NCI-H1105 (cell line): ENCODE results near the gene FTSJ1.

Source experiments
- DNase-seq: peaks from one replicate; lab custom pipeline; 2025; lab: John Stamatoyannopoulos, UW

The FTSJ1 gene

DNA sequence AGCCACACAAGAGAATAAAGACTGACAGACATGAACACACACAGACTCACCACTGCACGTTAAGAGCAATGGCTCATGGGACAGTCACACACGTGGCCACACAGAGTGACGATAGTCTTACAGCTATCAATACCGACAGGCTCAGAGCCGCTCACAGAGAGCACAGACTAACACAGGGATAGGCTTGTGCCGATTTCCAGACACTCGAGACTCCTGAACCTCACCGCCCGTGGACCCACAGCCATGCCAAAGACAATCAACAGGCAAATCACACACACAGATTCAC lies 5.2 kb upstream of the FTSJ1 start:
- no peak for DNase-seq

- DNase-seq = no peak
These were observed 4.5 kb upstream of the FTSJ1 start for GRCh38 chrX:48471504-48471903.

GRCh38 chrX:48472225-48472624 lies 3.8 kb upstream of the FTSJ1 start:
- DNase-seq = no peak

GRCh38 chrX:48472851-48473703 lies 2.9 kb upstream of the FTSJ1 start:
- DNase-seq = no peak

- DNase-seq = no peak
These were observed 2.4 kb upstream of the FTSJ1 start for GRCh38 chrX:48473704-48473990.

DNA sequence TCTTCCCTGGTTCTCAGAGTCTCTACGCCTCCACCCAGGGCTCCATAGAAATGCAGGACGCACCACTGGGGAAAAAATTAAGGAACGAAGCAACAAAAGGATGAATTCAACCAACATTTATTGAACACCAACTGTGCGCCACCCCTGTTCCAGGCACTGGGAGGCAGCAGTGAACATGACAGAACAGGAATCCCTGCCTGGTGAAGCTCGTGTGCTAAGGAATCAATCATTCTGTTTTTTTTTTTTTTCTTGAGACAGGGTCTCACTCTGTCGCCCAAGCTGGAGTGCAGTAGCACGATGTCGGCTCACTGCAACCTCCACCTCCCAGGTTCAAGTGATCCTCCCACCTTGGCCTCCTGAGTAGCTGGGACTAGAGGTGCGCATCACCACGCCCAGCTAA lies 1.9 kb upstream of the FTSJ1 start:
- DNase-seq = no peak

DNA sequence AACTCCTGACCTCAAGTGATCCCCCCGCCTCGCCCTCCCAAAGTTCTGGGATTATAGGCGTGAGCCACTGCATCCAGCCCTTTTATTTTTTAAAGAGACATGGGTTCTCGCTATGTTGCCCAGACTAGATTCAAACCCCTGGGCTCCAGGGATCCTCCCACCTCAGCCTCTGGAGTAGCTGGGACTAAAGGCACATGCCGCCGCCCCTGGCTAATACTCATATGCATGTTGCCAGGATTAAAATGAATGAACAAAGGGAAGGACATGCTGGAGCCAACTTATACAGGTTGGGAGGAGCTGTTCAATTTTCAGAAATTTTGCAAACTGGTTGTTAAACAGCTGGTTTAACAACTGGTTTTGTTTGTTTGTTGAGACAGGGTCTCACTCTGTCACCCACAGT lies 1.4 kb upstream of the FTSJ1 start:
- no peak for DNase-seq

DNA sequence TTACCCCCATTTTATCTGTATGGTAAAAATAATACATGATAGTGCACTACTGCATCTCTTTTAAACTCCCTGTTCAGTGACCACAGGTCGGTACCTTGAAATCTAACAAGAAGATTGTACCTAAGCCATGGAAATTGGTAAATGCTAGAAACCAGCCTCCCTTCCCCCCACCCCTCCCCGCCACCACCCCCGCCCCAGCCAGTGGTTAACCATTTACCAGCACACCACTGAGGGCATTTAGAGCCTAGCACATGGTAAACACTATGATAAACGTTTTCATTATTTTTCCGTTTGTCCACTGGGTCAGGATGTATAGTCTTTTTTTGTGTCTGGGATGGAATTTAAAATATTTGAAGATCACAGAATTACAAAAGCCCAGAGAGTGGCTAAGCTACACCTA lies 703 bp upstream of the FTSJ1 start:
- no peak for DNase-seq

- DNase-seq = no peak
These were observed 920 bp downstream of the FTSJ1 start for GRCh38 chrX:48476919-48477318.

GRCh38 chrX:48477960-48478755 lies 2.2 kb downstream of the FTSJ1 start:
- no peak for DNase-seq

- DNase-seq = no peak
These were observed 2.8 kb downstream of the FTSJ1 start for GRCh38 chrX:48478806-48479205.

GRCh38 chrX:48480142-48480541 lies 4.1 kb downstream of the FTSJ1 start:
- DNase-seq = no peak

DNA sequence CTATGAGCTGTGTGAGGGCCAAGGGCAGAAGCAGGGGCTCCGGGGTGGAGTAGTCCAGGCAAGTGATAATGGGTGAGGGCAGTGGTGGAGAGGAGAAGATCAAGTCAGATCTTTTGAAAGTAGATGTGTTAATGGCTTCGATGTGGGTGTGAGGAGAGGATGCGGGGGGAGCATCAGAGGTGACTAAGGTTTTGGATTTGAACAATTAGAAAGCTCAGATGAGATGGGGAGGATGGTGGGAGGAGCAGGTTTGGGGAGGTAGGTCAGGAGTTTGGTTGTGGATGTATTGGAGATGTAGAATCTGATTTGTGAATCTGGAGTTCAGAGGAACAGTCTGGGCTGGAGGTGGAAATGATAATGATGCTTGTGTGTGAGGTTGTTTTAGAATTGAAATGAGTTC lies 4.6 kb downstream of the FTSJ1 start:
- no peak for DNase-seq

GRCh38 chrX:48482526-48482925 lies 6.5 kb downstream of the FTSJ1 start:
- no peak for DNase-seq

DNA sequence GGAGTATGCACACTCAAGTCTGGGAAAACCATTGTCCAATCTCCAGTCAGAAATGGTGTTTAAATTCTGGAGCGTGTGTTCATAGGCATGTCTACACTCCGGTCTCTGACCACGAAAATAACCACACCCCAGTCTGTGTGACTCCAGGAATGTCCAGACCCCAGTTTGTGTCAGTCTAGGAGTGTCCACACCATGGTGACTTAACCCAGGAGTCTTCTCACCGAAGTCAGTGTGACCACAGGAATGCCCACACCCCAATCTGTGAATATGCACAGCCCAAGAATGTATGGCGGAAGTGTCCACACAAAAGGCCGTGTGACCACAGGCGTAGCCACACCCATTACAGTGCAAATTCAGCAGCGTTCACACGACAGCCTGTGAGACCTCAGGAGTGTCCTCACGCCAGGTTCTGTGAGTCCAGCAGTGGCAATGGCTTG lies 11.4 kb downstream of the FTSJ1 start:
- DNase-seq = no peak

- DNase-seq = no peak
These were observed 12.0 kb downstream of the FTSJ1 start for GRCh38 chrX:48488034-48488433.

DNA sequence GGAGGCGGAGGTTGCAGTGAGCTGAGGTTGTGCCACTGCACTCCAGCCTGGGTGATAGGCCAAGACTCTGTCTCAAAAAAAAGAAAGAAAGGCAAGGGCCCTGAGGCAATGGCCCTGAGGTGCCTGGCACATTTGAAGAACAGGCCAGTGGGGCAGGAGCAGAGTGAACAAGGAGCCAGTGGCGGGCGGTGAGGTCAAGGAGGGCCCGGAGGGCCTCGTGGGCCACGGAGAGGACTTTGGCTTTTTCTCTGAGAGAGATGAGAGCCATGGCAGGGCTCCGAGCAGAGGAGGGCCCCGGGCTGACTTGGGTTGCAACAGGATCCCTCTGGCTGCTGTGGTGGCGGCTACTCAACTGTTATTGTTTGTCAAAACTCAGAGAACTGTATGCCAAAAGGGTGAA lies 13.3 kb downstream of the FTSJ1 start:
- no peak for DNase-seq

DNA sequence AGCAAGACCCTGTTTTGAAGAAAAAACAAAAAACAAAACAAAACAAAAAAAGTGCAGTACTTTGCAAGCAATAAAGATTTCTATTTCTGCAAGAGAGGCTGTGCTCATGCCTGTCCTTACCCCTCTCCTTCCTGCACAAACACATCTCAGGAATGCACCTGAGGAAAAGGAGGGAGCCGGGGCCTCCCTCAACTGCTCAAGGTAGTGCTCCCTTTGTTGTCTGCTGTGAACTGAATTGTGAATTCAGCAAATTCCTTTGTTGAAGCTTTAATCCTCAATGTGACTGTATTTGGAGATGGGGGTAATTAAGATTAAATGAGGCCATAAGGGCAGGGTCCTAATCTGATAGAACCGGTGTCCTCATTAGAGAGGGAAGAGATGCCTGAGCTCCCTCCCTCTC lies 13.9 kb downstream of the FTSJ1 start:
- DNase-seq = no peak

DNA sequence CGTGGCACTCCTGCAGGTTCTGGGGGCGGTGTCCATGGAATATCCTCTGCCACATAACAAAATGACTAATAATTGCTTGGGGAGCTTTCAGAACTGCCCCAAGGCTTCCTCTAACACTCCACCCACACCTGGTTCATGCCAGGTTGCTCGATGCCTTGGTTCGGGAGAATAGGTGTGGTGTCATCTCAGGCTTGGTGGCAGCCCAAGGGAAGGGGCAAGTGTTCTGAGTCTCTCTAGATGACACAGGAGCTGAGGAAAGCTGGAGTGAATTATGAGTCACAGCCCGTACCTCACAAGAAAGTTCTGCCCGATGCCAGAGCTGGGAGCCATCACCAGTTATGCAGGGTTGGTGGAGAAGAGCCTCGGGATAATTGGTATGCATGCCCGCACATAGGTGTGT lies 14.7 kb downstream of the FTSJ1 start:
- no peak for DNase-seq

- no peak for DNase-seq
These were observed 15.8 kb downstream of the FTSJ1 start for GRCh38 chrX:48491809-48492208.

DNA sequence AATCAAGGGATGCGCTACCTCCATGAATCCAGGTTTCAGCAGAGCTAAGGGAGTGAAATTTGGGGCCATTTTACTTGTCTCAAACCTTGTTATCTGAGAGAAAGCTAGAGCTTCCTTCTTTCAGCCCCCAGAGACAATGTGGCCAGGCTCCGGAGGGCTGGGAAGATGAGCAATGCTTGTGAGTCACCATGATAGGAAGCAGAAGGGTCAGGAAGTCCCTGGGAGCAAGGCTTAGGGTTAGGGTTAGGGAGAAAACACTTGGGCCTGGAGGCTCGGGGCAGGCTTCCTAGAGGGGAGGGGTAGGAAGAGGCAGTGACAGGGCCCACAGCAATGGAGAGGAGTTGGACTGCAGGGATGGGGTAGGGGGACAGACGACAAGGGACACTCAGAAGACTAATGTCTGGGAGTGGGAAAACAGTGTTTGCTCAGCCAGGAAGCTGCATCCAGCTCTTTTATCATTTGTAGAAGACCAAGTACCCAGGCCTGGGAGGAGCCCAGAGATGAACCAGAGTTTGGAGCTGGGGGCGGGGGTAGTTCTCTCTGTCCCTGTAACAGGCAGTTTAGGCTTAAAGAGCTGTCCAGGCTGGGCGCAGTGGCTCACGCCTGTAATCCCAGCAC lies 16.4 kb downstream of the FTSJ1 start:
- DNase-seq = no peak

DNA sequence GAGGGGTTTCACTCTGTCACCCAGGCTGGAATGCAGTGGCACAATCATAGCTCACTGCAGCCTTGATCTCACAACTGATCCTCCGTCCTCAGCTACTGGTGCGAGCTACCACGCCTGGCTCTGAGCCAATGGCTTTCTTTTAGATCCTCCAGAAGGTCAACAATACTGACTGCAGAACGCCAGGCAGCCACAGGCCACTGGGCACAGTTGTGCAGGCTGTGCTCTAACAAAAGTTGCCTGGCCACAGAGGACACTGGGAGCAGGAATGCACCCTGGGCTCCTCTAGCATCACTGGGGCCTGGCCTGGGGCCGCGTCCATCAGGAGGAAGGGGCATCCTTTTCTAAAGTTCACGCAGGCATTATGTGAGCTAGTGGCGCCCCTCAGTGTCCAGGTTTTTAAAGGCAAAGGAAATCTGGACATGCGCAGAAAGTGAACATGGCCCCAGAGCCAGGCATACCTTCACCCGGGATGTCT lies 17.9 kb downstream of the FTSJ1 start:
- DNase-seq = no peak

- DNase-seq = no peak
These were observed 20.7 kb downstream of the FTSJ1 start for GRCh38 chrX:48496660-48497059.
